ENCODE results near the gene GPR146.

The GPR146 gene

GRCh38 chr7:1087465-1087814 lies 43.1 kb downstream of the GPR146 start:
- no peak for TF ChIP-seq CTCF (IDR thresholded peaks at IDR 0.05; ENCODE audit: low read depth, low read length, missing control alignments)
- no peak for DNase-seq (ENCODE audit: extremely low read depth, low read depth)
- H3K4me3 ChIP-seq (replicated peaks; ENCODE audit: low read depth, low read length), result peak overlapping the region; percentile 37

- peak within 1 kb of the TSS; percentile 37 for H3K4me3 ChIP-seq (replicated peaks; ENCODE audit: low read depth, low read length)
- no peak for TF ChIP-seq CTCF (IDR thresholded peaks at IDR 0.05; ENCODE audit: low read depth, low read length, missing control alignments)
- DNase-seq (ENCODE audit: extremely low read depth, low read depth), result no peak
Observed at GRCh38 chr7:1087952-1088920, 43.9 kb downstream of the GPR146 start, which contains the start of gene GPER1. Gene GPER1, plus strand, starts transcription at chr7:1088113. Its CDS starts 3,616 bp downstream, at chr7:1091729.

- TF ChIP-seq CTCF (IDR thresholded peaks at IDR 0.05; ENCODE audit: low read depth, low read length, missing control alignments), result no peak
- H3K4me3 ChIP-seq (replicated peaks; ENCODE audit: low read depth, low read length), result no peak overlapping the region
Observed at GRCh38 chr7:1090236-1090635, 45.9 kb downstream of the GPR146 start.

GRCh38 chr7:1090686-1091643 lies 46.6 kb downstream of the GPR146 start:
- DNase-seq (ENCODE audit: extremely low read depth, low read depth), result no peak
- H3K4me3 ChIP-seq (replicated peaks; ENCODE audit: low read depth, low read length), result no peak overlapping the region
- no peak for TF ChIP-seq CTCF (IDR thresholded peaks at IDR 0.05; ENCODE audit: low read depth, low read length, missing control alignments)

More at GRCh38 chr7:1090236-1090635, 45.9 kb downstream of the GPR146 start:
- no peak for DNase-seq (ENCODE audit: extremely low read depth, low read depth)

GRCh38 chr7:1091644-1092027 lies 47.3 kb downstream of the GPR146 start:
- no peak for DNase-seq (ENCODE audit: extremely low read depth, low read depth)
- no peak for TF ChIP-seq CTCF (IDR thresholded peaks at IDR 0.05; ENCODE audit: low read depth, low read length, missing control alignments)
- no peak overlapping the region for H3K4me3 ChIP-seq (replicated peaks; ENCODE audit: low read depth, low read length)

GRCh38 chr7:1092161-1092632 lies 47.9 kb downstream of the GPR146 start:
- TF ChIP-seq CTCF (IDR thresholded peaks at IDR 0.05; ENCODE audit: low read depth, low read length, missing control alignments), result no peak
- DNase-seq (ENCODE audit: extremely low read depth, low read depth), result no peak

More at GRCh38 chr7:1092161-1092632, 47.9 kb downstream of the GPR146 start:
- H3K4me3 ChIP-seq (replicated peaks; ENCODE audit: low read depth, low read length), result no peak overlapping the region
